Tibial nerve (tissue), 4 donors: Measurements from ENCODE around the gene PMAIP1. TPM values are rescaled to one million over a fixed set of nuclear protein-coding genes. Genes with fewer than 3 reads are reported as not detected.

Experiments used
- DNase-seq, 2 donors: peaks; one replicate each; pipeline ENCODE4 v3.0.0-alpha.2; 2019; ENCODE audit warnings: low spot score in 2 of 2
- H3K27ac ChIP-seq, 4 donors: fragments of 200-600 bp; sonication (generic) in 3 of 4; one replicate each; pipeline ENCODE4 v1.5.1; 2017 to 2019; ENCODE audit warnings: mild to moderate bottlenecking in 1 of 4
- H3K27me3 ChIP-seq, 2 donors: fragments of 200-600 bp; sonication (generic) in 1 of 2; one replicate each; pipeline versions ENCODE4 v1.5.1 to v1.6.0; 2017 to 2019
- H3K36me3 ChIP-seq, 3 donors: fragments of 200-600 bp; sonication (generic); one replicate each; pipeline ENCODE4 v1.5.1; 2018 to 2019
- H3K4me1 ChIP-seq, 4 donors: fragments of 200-600 bp; sonication (generic) in 3 of 4; one replicate each; pipeline ENCODE4 v1.5.1; 2017 to 2019
- H3K4me3 ChIP-seq, 4 donors: fragments of 200-600 bp; sonication (generic) in 3 of 4; one replicate each; pipeline ENCODE4 v1.5.1; 2017 to 2019; ENCODE audit warnings: mild to moderate bottlenecking in 1 of 4, moderate library complexity in 1 of 4
- H3K9me3 ChIP-seq, 4 donors: fragments of 200-600 bp; sonication (generic) in 3 of 4; one replicate each; pipeline ENCODE4 v1.5.1; 2017 to 2019
- EP300 ChIP-seq, 2 donors: sonication (generic); formaldehyde crosslinking; IDR thresholded peaks; one replicate each; pipeline ENCODE4 v1.6.1; 2017; ENCODE audit warnings: antibody characterized with exemption in 2 of 2, mild to moderate bottlenecking in 1 of 2
- POLR2A ChIP-seq, 2 donors: fragments of 450-650 bp; IDR thresholded peaks; one replicate each; pipeline ENCODE4 v1.6.1; 2017; ENCODE audit warnings: antibody characterized with exemption in 2 of 2, mild to moderate bottlenecking in 2 of 2, moderate library complexity in 2 of 2
- WGBS, 2 donors: methylation state at CpG; one replicate each; pipeline ENCODE4 v1.1.5; 2018; 5-methylcytosine and 5-hydroxymethylcytosine counted together
- total RNA-seq, 4 donors: library from RNA; depleted of rRNA; stranded (reverse); fragments of >200 nt; gene quantifications; one replicate each; pipeline ENCODE4 v1.1.0, GENCODE V29; 2016
- TF ChIP-seq, protein P1 (sequence below), 5 experiments: fragments of 200-600 bp in 3 of 5; fragments of 450-650 bp in 2 of 5; sonication (generic) in 3 of 5; IDR thresholded peaks; one replicate each; pipeline ENCODE4 v1.5.1; 2016 to 2019; ENCODE audit warnings: antibody characterized with exemption in 5 of 5, mild to moderate bottlenecking in 3 of 5, moderate library complexity in 2 of 5

Gene PMAIP1
- total RNA-seq, 4 donors from 2014 or later: 0.22 to 0.98 TPM; not detected in 2

- Histone ChIP-seq H3K27ac (no peak overlapping the region), H3K4me3 (no peak overlapping the region), H3K27me3 (no peaks in the 10 kb centered on the region), H3K36me3 (no peaks in the 10 kb centered on the region), H3K9me3 (no peaks in the 10 kb centered on the region), H3K4me1 (no peaks in the 10 kb centered on the region)
- no peak for TF ChIP-seq EP300 (IDR thresholded peaks at IDR 0.05)
- no peak for TF ChIP-seq POLR2A (IDR thresholded peaks at IDR 0.05)
- TF ChIP-seq, protein P1, sequence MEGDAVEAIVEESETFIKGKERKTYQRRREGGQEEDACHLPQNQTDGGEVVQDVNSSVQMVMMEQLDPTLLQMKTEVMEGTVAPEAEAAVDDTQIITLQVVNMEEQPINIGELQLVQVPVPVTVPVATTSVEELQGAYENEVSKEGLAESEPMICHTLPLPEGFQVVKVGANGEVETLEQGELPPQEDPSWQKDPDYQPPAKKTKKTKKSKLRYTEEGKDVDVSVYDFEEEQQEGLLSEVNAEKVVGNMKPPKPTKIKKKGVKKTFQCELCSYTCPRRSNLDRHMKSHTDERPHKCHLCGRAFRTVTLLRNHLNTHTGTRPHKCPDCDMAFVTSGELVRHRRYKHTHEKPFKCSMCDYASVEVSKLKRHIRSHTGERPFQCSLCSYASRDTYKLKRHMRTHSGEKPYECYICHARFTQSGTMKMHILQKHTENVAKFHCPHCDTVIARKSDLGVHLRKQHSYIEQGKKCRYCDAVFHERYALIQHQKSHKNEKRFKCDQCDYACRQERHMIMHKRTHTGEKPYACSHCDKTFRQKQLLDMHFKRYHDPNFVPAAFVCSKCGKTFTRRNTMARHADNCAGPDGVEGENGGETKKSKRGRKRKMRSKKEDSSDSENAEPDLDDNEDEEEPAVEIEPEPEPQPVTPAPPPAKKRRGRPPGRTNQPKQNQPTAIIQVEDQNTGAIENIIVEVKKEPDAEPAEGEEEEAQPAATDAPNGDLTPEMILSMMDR (IDR thresholded peaks at IDR 0.05): no peak
- WGBS, 2 donors: 90 to 92% methylated on average over 6 of the region's 6 CpGs
- no peak for DNase-seq
These were observed 15.8 kb downstream of the PMAIP1 start for GRCh38 chr18:59915606-59916005.

- H3K4me1 ChIP-seq: no peaks in the 10 kb centered on the region
- H3K9me3 ChIP-seq: no peaks in the 10 kb centered on the region
- H3K4me3 ChIP-seq: no peak overlapping the region
- H3K27ac ChIP-seq: no peak overlapping the region
- H3K36me3 ChIP-seq: no peaks in the 10 kb centered on the region
- 78 to 86% methylated on average over 2 to 3 of the region's 3 CpGs for WGBS, 2 donors
- no peak for DNase-seq
- H3K27me3 ChIP-seq: no peaks in the 10 kb centered on the region
- TF ChIP-seq, protein P1 (IDR thresholded peaks at IDR 0.05): no peak
- no peak for TF ChIP-seq EP300 (IDR thresholded peaks at IDR 0.05)
- no peak for TF ChIP-seq POLR2A (IDR thresholded peaks at IDR 0.05)
These were observed 16.9 kb downstream of the PMAIP1 start for GRCh38 chr18:59916746-59917145.

- 78 to 82% methylated on average over 5 of the region's 5 CpGs for WGBS, 2 donors
- DNase-seq: no peak
- H3K36me3 ChIP-seq: no peaks in the 10 kb centered on the region
These were observed 17.6 kb downstream of the PMAIP1 start for GRCh38 chr18:59917422-59917821.

GRCh38 chr18:59918320-59918755 is 18.5 kb downstream of the PMAIP1 start:
- H3K9me3 ChIP-seq: no peaks in the 10 kb centered on the region
- no peak overlapping the region for H3K4me3 ChIP-seq
- no peak for TF ChIP-seq POLR2A (IDR thresholded peaks at IDR 0.05)
- H3K36me3 ChIP-seq: no peaks in the 10 kb centered on the region
- 67 to 68% methylated on average over 9 of the region's 9 CpGs for WGBS, 2 donors
- H3K4me1 ChIP-seq: no peaks in the 10 kb centered on the region
- DNase-seq: no peak
- no peaks in the 10 kb centered on the region for H3K27me3 ChIP-seq
- no peak overlapping the region for H3K27ac ChIP-seq

More at GRCh38 chr18:59917422-59917821, 17.6 kb downstream of the PMAIP1 start:
- Histone ChIP-seq H3K4me1 (no peaks in the 10 kb centered on the region), H3K27me3 (no peaks in the 10 kb centered on the region), H3K27ac (no peak overlapping the region), H3K4me3 (no peak overlapping the region), H3K9me3 (no peaks in the 10 kb centered on the region)
- TF ChIP-seq, protein P1 (IDR thresholded peaks at IDR 0.05): no peak
- TF ChIP-seq EP300 (IDR thresholded peaks at IDR 0.05): no peak
- no peak for TF ChIP-seq POLR2A (IDR thresholded peaks at IDR 0.05)

DNA sequence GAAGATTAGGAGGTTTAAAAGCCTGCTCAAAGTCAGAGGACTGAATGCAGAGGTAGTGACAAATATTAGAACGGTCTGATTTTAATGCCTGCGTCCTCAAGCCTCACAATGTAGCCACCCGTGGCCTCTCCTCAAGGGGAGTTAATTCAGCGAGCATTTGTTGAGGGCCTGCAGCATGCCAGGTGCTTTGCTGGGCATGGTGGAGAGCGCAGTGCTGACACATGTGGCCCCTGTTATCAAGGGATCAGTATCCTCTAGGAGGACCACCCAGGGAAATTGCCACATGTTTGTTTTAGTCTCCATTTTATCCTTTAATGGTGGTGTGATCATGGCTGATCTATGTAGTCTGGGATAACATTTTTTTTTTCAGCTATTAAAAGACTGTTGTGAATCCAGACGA is 19.2 kb downstream of the PMAIP1 start:
- no peak for DNase-seq
- Histone ChIP-seq H3K4me3 (no peak overlapping the region), H3K36me3 (no peaks in the 10 kb centered on the region), H3K4me1 (no peaks in the 10 kb centered on the region), H3K27me3 (no peaks in the 10 kb centered on the region), H3K27ac (no peak overlapping the region), H3K9me3 (no peaks in the 10 kb centered on the region)
- 83 to 86% methylated on average over 6 of the region's 6 CpGs for WGBS, 2 donors
- no peak for TF ChIP-seq POLR2A (IDR thresholded peaks at IDR 0.05)
- TF ChIP-seq EP300 (IDR thresholded peaks at IDR 0.05): no peak

GRCh38 chr18:59921384-59921891 is 21.6 kb downstream of the PMAIP1 start:
- 83 to 89% methylated on average over 2 of the region's 2 CpGs for WGBS, 2 donors
- H3K36me3 ChIP-seq: no peaks in the 10 kb centered on the region
- H3K4me1 ChIP-seq: no peaks in the 10 kb centered on the region
- no peaks in the 10 kb centered on the region for H3K27me3 ChIP-seq
- no peak overlapping the region for H3K27ac ChIP-seq
- no peak overlapping the region for H3K4me3 ChIP-seq
- TF ChIP-seq POLR2A (IDR thresholded peaks at IDR 0.05): no peak
- TF ChIP-seq, protein P1 (IDR thresholded peaks at IDR 0.05): no peak
- no peak for TF ChIP-seq EP300 (IDR thresholded peaks at IDR 0.05)
- no peak for DNase-seq
- H3K9me3 ChIP-seq: no peaks in the 10 kb centered on the region
